Neural cell (in vitro differentiated cells): ENCODE measurements around the gene COL25A1.

Source experiments
- EP300 ChIP-seq: fragments of 450-650 bp; conservative IDR thresholded peaks from 2 replicates; pipeline ENCODE4 v1.6.1; 2014; ENCODE audit warnings: antibody characterized with exemption, mild to moderate bottlenecking, moderate library complexity; ENCODE audit not compliant: poor library complexity, severe bottlenecking
- EZH2 ChIP-seq: fragments of 200-600, 300-800 bp; shearing (Covaris generic), sonication (generic); IDR thresholded peaks from 2 replicates; pipeline ENCODE4 v1.6.1; 2014; ENCODE audit warnings: antibody characterized with exemption, low read length, borderline replicate concordance, mild to moderate bottlenecking; ENCODE audit not compliant: insufficient read depth, poor library complexity, severe bottlenecking
- POLR2AphosphoS5 ChIP-seq: IDR thresholded peaks from 2 replicates; pipeline ENCODE4 v1.6.1; 2012
- RAD21 ChIP-seq: fragments of 450-650 bp; conservative IDR thresholded peaks from 2 replicates; pipeline ENCODE4 v1.6.1; 2014; ENCODE audit warnings: antibody characterized with exemption, mild to moderate bottlenecking, moderate library complexity
- TAF1 ChIP-seq: IDR thresholded peaks from 2 replicates; pipeline ENCODE4 v1.6.1; 2012; ENCODE audit warnings: low read depth
- TF ChIP-seq, protein P1 (sequence below): fragments of 450-650 bp; IDR thresholded peaks from 2 replicates; pipeline ENCODE4 v1.5.1; 2014; ENCODE audit warnings: antibody characterized with exemption, mild to moderate bottlenecking, moderate library complexity; ENCODE audit not compliant: poor library complexity, severe bottlenecking
- TF ChIP-seq, protein P2 (sequence below): IDR thresholded peaks from 2 replicates; pipeline ENCODE4 v1.6.1; 2012; ENCODE audit warnings: borderline replicate concordance

DNA sequence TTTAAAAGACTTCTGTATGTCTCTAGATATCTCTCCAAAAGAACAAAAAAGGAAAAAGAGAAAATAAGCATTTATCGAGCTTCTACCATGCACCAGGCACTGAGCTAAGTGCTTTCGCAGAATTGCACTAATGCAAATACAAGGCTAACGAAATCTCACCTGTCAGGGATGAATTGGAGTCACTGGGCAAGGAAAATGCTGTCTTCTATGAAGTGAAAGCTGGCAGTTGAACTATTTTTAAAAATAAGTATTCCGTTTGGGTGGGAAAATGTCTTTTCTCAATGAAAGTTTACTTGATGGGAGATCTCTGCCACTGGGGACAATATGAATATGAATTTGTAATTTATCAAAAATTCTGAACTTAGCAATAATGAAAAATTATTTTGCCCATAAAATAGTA lies 47.6 kb downstream of the COL25A1 start:
- TF ChIP-seq EP300, result no peak
- TF ChIP-seq, protein P1, sequence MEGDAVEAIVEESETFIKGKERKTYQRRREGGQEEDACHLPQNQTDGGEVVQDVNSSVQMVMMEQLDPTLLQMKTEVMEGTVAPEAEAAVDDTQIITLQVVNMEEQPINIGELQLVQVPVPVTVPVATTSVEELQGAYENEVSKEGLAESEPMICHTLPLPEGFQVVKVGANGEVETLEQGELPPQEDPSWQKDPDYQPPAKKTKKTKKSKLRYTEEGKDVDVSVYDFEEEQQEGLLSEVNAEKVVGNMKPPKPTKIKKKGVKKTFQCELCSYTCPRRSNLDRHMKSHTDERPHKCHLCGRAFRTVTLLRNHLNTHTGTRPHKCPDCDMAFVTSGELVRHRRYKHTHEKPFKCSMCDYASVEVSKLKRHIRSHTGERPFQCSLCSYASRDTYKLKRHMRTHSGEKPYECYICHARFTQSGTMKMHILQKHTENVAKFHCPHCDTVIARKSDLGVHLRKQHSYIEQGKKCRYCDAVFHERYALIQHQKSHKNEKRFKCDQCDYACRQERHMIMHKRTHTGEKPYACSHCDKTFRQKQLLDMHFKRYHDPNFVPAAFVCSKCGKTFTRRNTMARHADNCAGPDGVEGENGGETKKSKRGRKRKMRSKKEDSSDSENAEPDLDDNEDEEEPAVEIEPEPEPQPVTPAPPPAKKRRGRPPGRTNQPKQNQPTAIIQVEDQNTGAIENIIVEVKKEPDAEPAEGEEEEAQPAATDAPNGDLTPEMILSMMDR, result no peak
- no peak for TF ChIP-seq RAD21
- TF ChIP-seq POLR2AphosphoS5, result no peak
- TF ChIP-seq TAF1, result no peak
- TF ChIP-seq EZH2, result no peak
- TF ChIP-seq, protein P2, sequence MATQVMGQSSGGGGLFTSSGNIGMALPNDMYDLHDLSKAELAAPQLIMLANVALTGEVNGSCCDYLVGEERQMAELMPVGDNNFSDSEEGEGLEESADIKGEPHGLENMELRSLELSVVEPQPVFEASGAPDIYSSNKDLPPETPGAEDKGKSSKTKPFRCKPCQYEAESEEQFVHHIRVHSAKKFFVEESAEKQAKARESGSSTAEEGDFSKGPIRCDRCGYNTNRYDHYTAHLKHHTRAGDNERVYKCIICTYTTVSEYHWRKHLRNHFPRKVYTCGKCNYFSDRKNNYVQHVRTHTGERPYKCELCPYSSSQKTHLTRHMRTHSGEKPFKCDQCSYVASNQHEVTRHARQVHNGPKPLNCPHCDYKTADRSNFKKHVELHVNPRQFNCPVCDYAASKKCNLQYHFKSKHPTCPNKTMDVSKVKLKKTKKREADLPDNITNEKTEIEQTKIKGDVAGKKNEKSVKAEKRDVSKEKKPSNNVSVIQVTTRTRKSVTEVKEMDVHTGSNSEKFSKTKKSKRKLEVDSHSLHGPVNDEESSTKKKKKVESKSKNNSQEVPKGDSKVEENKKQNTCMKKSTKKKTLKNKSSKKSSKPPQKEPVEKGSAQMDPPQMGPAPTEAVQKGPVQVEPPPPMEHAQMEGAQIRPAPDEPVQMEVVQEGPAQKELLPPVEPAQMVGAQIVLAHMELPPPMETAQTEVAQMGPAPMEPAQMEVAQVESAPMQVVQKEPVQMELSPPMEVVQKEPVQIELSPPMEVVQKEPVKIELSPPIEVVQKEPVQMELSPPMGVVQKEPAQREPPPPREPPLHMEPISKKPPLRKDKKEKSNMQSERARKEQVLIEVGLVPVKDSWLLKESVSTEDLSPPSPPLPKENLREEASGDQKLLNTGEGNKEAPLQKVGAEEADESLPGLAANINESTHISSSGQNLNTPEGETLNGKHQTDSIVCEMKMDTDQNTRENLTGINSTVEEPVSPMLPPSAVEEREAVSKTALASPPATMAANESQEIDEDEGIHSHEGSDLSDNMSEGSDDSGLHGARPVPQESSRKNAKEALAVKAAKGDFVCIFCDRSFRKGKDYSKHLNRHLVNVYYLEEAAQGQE, result no peak
